ENCODE results near the gene BLTP2.

GRCh38 chr17:28613931-28614381 is 31.0 kb downstream of the BLTP2 start, which contains the start of gene RSKR:
- TF ChIP-seq, protein P1, sequence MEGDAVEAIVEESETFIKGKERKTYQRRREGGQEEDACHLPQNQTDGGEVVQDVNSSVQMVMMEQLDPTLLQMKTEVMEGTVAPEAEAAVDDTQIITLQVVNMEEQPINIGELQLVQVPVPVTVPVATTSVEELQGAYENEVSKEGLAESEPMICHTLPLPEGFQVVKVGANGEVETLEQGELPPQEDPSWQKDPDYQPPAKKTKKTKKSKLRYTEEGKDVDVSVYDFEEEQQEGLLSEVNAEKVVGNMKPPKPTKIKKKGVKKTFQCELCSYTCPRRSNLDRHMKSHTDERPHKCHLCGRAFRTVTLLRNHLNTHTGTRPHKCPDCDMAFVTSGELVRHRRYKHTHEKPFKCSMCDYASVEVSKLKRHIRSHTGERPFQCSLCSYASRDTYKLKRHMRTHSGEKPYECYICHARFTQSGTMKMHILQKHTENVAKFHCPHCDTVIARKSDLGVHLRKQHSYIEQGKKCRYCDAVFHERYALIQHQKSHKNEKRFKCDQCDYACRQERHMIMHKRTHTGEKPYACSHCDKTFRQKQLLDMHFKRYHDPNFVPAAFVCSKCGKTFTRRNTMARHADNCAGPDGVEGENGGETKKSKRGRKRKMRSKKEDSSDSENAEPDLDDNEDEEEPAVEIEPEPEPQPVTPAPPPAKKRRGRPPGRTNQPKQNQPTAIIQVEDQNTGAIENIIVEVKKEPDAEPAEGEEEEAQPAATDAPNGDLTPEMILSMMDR (IDR thresholded peaks at IDR 0.05) = no peak
- TF ChIP-seq POLR2A (IDR thresholded peaks at IDR 0.05) (no peak), POLR2AphosphoS5 (IDR thresholded peaks at IDR 0.05) (no peak)

All from upper lobe of left lung (tissue), 4 donors.